PFSK-1 (cell line): Measurements from ENCODE around the gene RNF146.

Experiments used
- POLR2AphosphoS5 ChIP-seq: IDR thresholded peaks from 2 replicates; pipeline ENCODE4 v1.6.1; 2012; ENCODE audit warnings: low read depth, mild to moderate bottlenecking, control low read depth, low read length, moderate library complexity
- TF ChIP-seq, protein P1 (sequence below), 2 experiments: IDR thresholded peaks; 2 replicates each; pipeline versions ENCODE4 v1.6.1 to v1.8.0; 2011 to 2012; ENCODE audit warnings: low read depth in 2 of 2, low read length in 2 of 2, control low read depth in 1 of 2, inconsistent platforms in 1 of 2, mild to moderate bottlenecking in 1 of 2, moderate library complexity in 1 of 2; ENCODE audit not compliant: insufficient read depth in 1 of 2

DNA sequence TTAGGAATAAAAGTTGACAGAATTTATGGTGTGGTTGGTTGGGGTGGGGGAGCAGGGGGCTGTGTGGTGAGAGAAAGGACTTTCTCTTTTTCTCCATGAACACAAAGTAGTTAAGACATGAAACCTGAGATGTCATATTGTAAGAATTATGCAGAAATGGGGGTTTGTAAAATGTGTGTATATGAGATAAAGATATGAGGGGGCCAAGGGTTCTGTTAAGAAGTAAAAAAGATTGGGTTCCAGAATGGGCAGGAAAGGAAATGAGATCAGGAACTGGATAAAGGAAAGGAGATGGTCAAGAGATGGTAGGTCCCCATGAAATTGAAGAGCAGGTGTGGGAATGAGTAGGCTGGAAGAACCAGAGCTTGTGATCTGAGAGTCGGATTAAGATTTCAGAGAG, 9.7 kb downstream of the RNF146 start:
- TF ChIP-seq, protein P1, sequence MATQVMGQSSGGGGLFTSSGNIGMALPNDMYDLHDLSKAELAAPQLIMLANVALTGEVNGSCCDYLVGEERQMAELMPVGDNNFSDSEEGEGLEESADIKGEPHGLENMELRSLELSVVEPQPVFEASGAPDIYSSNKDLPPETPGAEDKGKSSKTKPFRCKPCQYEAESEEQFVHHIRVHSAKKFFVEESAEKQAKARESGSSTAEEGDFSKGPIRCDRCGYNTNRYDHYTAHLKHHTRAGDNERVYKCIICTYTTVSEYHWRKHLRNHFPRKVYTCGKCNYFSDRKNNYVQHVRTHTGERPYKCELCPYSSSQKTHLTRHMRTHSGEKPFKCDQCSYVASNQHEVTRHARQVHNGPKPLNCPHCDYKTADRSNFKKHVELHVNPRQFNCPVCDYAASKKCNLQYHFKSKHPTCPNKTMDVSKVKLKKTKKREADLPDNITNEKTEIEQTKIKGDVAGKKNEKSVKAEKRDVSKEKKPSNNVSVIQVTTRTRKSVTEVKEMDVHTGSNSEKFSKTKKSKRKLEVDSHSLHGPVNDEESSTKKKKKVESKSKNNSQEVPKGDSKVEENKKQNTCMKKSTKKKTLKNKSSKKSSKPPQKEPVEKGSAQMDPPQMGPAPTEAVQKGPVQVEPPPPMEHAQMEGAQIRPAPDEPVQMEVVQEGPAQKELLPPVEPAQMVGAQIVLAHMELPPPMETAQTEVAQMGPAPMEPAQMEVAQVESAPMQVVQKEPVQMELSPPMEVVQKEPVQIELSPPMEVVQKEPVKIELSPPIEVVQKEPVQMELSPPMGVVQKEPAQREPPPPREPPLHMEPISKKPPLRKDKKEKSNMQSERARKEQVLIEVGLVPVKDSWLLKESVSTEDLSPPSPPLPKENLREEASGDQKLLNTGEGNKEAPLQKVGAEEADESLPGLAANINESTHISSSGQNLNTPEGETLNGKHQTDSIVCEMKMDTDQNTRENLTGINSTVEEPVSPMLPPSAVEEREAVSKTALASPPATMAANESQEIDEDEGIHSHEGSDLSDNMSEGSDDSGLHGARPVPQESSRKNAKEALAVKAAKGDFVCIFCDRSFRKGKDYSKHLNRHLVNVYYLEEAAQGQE (IDR thresholded peaks at IDR 0.05; ENCODE audit: insufficient read depth in 1 of 2, low read depth in 2 of 2, low read length in 2 of 2): no peak
- TF ChIP-seq POLR2AphosphoS5: no peak
